Measurements from ENCODE around the gene CTNNA1. TPM values are rescaled to one million over a fixed set of nuclear protein-coding genes. Genes with fewer than 3 reads are reported as not detected.

The CTNNA1 gene
- polyA plus RNA-seq, 1 of the 3 experiments (the other 2 are of a cell fraction): 130 TPM

GRCh38 chr5:138790684-138791083, 37.5 kb downstream of the CTNNA1 start:
- CTCF ChIA-PET: interaction anchor here (1.2 to 4.1 kb wide), 10 partner anchors 8 to 211 kb away, joined by 3 to 28 read pairs (median 10); no protein-coding TSS in a partner anchor
- Histone ChIP-seq H3K27me3 (ENCODE audit: insufficient read depth) (no peaks in the 10 kb centered on the region), H3K27ac (ENCODE audit: low read depth in 2 of 2, low read length in 1 of 2) (no peak overlapping the region), H3K4me2 (no peak overlapping the region), H3K4me3 (ENCODE audit: low read depth in 2 of 2, low read length in 1 of 2) (no peak overlapping the region), H2AFZ (ENCODE audit: low read depth) (no peak overlapping the region), H3K4me1 (ENCODE audit: control insufficient read depth in 1 of 2, insufficient read depth in 2 of 2, low read depth in 1 of 2, low read length in 1 of 2) (peaks cover 4 to 17% of the 10 kb centered on the region in 2 experiments; a peak in 3 of 4 replicates), H3K79me2 (ENCODE audit: insufficient read depth) (peaks cover 100% of the 10 kb centered on the region), H3K9me3 (no peaks in the 10 kb centered on the region), H3K9ac (no peak overlapping the region), H3K9me2 (no peaks in the 10 kb centered on the region), H4K20me1 (ENCODE audit: insufficient read depth) (peaks cover 94% of the 10 kb centered on the region), H3K36me3 (replicated peaks in 1 of 2; ENCODE audit: control insufficient read depth in 1 of 2, insufficient read depth in 2 of 2, low read length in 1 of 2) (peaks cover 9 to 23% of the 10 kb centered on the region in 2 experiments), H3F3A (replicated peaks; ENCODE audit: insufficient read depth) (peaks cover 13% of the 10 kb centered on the region)
- TF ChIP-seq JUND (IDR thresholded peaks at IDR 0.05) (no peak), YY1 (IDR thresholded peaks at IDR 0.05; ENCODE audit: low read depth) (no peak), EP300 (IDR thresholded peaks at IDR 0.05; ENCODE audit: borderline replicate concordance in 1 of 2, low read depth in 1 of 2, low read length in 1 of 2) (no peak), TCF12 (IDR thresholded peaks at IDR 0.05) (no peak), FOXM1 (IDR thresholded peaks at IDR 0.05; ENCODE audit: low read depth) (no peak), USF2 (IDR thresholded peaks at IDR 0.05; ENCODE audit: borderline replicate concordance, low read depth, low read length) (no peak), ELF1 (IDR thresholded peaks at IDR 0.05) (no peak), FOSL2 (IDR thresholded peaks at IDR 0.05; ENCODE audit: borderline replicate concordance, low read depth) (no peak), TEAD4 (IDR thresholded peaks at IDR 0.05; ENCODE audit: borderline replicate concordance, insufficient read depth) (no peak), ZBTB33 (IDR thresholded peaks at IDR 0.05; ENCODE audit: borderline replicate concordance, low read depth) (no peak), GATA2 (CRISPR knock-in tag; IDR thresholded peaks at IDR 0.05) (no peak), SIN3A (IDR thresholded peaks at IDR 0.05; ENCODE audit: borderline replicate concordance, low read depth, low read length) (no peak), REST (IDR thresholded peaks at IDR 0.05; ENCODE audit: low read depth, low read length) (no peak), NFIC (IDR thresholded peaks at IDR 0.05; ENCODE audit: borderline replicate concordance) (no peak), MAX (IDR thresholded peaks at IDR 0.05; ENCODE audit: low read depth) (no peak), IRF3 (IDR thresholded peaks at IDR 0.05; ENCODE audit: low read depth, low read length) (no peak), RFX5 (IDR thresholded peaks at IDR 0.05; ENCODE audit: low read length) (no peak)
- POLR2A ChIA-PET: no interaction called here
- WGBS (ENCODE audit: low lambda C conversion rate): 86% methylated on average over 1 of the region's 1 CpG
- no peak for DNase-seq

Data from SK-N-SH (cell line).